DMS79 (cell line): ENCODE measurements around the gene RAB29.
A peak's percentile ranks its signal among the peaks of the same experiment; 100 is the strongest.
"Not testable (repeated sequence)": the region's sequence is repeated elsewhere in the genome, so short reads cannot be mapped to it uniquely, and the experiment has no call there.

Experiments used
- DNase-seq: peaks from one replicate; lab custom pipeline; 2025; lab: John Stamatoyannopoulos, UW

RAB29 gene

DNA sequence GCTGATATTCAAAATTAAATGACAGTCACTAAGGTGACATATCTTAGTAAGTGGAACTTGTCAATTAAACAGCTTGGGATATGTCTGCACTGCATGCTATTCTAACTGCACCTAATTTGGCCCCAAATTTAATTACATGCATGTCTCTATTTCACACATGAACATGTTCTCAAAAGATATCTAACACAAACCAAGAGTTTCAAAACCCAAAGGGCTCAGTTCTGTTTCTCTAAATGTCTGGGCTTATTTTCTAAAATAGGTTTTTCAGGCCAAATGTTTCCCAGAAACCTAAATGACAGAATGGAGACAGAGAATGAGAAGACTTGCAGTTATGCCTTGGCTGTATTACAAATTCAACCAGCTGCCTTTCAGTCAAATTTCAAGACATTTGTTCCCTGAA lies 11.3 kb downstream of the RAB29 start:
- no peak for DNase-seq

DNA sequence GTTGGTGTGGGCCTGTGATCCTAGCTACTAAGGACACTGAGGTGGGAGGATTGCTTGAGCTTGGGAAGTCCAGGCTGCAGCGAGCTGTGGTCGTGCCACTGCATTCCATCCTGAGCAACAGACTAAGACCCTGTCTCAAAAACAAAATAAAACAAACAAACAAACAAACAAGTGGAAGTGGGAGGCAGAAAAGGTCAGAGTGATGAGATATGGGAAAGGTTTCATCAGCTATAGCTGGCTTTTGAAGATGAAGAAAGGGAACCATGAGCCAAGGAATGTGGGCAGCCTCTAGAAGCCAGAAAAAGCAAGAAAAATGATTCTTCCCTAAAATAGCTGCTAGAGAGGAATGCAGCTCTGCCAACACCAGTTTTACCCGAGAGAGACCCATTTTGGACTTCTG lies 14.7 kb downstream of the RAB29 start:
- no peak for DNase-seq

GRCh38 chr1:205756552-205756951 lies 18.7 kb downstream of the RAB29 start:
- DNase-seq: no peak

DNA sequence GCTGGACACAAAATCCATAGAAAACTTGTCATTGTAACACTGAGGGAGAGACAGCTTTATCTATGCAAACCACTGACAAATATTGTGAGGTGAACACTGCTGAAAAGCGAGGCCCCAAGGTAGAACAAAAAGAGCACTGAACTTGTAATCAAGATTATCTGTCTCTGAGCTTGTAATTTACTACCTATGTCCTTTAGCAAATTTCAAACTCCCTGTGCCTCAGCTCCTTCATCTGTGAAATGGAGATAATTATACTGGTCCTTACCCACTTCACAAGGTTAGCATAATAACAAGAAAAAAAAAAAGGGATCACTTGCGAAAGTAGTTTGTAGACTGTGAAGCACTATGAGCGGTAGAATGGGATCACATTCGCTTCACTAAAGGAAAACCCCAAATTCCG lies 20.4 kb downstream of the RAB29 start:
- no peak for DNase-seq

DNA sequence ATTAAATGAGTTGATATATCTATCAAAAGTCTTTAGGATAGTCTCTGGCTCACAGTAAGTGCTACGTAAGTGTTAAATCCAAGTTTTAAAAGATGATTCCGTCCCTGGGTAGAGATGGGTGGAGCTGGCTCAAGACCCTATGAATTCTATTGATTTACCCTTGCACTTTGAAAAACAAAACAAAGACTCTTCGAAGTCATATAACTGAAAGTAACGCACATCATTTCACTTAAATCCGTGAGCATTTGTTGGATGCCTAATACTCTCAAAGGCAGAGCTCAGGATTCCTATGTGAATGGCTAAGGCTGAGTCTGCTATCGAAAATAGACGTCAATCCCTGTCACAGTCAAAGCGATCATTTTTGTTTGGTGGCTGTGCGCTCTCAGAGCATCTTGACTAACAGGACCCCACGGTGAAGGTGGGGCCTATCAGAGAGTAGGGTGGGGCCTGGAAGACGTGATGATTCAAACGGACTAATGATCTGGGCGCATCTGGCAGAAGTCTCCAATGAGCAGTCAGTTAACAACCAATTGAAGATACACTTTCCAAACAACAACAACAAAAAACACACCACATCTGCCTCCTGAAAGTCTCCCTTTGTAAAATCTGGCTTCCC lies 24.1 kb downstream of the RAB29 start:
- DNase-seq: no peak

DNA sequence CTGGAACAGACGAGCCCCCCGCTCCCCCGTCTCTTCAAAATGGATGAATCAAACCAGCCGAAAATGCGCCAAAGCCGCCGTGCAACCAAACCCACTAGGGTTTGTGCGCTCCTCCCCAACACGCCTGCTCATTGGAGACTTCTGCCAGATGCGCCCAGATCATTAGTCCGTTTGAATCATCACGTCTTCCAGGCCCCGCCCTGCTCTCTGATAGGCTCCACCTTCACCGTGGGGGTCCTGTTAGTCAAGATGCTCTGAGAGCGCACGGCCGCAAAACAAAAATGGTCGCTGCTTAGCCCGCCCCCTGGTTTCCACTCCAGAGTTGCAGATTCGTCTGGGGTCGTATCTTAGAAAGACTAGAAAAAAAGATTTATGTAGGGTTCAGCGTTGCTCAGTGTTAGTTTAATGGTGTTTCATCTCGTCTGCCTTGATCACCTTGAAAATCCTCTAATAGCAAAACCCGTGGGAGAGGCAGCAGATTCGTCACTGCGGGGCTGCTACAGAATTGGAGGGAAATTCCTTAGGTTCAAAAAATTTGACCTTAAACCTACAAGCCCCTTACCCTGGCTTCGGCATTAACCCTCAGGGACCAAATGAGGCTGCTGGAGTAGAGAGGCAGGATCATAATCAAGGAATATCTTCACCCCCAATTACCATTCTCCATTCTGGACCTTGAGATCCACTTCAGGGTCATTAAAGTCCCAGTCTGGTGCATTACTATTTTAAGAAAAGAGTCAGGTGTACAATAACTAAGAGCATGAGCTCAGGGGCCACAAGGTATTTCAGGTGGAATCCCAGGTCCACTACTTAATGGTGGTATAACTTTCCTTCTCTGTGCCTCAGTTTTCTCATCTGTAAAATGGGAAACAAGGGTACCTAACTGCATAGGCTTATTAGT lies 24.9 kb downstream of the RAB29 start, which contains the start of gene NUCKS1:
NUCKS1 (minus strand) TSS at position 45 of the 898 bp plus-strand sequence. CDS start 209 bp downstream, outside the sequence.
- peak; percentile 97 for DNase-seq

DNA sequence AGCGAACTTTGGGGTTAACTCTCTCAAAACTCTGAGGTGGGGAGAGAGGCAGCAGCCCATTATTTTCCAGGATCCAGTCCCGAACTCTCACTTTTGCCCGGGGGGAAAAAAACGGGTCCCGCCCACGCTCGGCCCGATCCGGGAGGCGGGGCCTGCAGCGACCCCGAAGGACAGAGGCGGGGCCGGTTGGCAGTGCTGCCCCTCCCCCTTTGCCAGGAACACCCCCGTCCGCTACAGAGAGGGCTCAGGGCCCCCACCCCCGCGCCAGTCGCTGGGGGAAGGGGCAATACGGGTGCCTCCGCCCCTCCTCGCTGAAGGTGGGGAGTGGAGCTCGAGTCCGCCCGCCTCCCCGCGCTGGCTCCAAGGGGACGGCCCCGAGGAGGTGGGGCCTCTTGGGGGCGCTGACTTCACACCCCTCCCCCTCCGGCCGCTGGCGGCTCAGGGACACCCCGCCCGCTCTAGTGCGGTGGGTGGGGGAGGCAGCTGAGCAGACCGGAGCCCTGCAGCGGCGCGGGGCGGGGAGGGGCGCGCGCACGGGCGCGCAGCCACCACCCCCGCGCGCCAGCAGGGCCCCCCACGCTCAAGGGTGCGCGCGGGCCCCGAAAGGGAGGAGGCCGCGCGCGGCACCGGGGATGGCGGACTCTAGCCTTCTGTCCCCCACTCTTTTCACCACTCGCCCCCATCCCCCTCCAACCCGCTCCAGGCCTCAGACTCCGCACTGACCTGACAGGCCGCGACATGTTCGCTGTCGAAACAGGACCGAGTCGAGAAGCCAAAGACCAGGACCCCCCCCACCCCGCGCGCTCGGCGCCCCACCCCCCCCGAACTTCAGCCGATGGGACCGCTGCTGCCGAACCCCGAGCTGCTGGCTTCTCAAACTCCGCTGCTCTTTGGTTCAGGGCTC lies 25.8 kb downstream of the RAB29 start:
- DNase-seq: peak; percentile 79

DNA sequence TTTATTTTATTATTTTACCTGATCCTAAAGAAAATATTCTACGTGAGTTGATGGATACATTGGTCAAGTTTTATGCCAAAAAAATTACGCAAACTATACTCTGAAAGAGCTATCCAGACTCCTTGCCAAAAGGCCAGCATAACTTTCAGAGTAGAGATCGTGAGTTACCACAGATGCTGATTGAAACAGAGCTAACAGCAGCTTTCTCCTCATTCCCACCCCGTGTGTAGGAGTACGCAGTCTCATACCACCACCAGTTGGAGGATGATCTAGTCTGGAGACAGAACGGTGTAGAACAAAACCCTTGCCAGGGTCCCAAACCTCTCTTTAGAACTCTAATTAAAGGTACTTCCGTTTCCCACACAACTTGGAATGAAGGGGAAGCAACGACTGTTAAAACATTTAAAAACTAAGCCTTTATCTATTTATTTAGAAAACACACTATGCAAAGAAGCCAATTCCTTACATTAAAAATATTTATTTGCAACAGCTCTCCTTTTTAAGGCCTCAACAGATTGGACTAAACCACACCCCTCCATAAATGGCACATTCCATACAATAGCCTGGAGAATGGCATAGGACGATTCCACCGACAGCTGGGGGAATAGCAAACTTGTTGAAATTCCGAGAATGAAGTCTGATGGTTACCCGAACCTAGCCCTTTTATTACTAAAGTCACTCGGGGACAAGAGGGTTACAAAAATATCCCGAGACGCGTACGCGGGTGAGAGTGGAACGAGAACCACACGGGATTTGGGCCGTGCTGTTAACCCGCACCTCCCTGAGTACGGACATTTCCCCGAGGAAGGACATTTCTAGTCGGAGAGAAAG lies 26.7 kb downstream of the RAB29 start:
- DNase-seq: no peak

DNA sequence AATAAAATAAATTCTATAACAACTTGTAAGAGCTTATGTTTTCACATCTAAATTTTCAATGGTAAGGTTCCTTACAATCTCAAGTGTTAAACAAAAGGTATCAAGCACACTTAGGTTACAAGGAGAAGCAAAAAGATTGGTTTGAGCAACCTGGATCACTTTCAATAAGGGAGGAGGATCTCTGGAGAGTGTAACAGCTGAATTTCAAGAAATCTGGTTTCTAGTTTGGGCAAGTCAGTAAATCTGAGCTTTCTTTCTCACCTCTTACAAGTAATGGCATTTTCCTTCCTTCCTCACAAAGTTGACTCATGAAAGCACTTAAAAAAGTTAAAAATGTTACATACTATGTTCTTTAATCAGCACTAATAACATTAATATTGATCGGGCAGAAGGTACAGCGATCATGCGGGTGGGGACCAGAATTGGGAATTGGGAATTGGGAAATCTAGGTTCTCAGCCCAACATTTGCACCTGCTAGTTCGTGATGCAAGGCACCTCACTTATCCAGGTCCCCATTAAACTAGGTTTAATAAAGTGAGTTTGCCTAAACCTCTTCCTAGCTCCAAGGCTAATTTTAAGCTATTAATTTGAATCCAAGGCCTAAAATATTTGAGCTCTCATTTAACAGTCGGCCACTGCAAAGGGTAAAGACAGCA lies 28.4 kb downstream of the RAB29 start:
- DNase-seq: peak; percentile 61

DNA sequence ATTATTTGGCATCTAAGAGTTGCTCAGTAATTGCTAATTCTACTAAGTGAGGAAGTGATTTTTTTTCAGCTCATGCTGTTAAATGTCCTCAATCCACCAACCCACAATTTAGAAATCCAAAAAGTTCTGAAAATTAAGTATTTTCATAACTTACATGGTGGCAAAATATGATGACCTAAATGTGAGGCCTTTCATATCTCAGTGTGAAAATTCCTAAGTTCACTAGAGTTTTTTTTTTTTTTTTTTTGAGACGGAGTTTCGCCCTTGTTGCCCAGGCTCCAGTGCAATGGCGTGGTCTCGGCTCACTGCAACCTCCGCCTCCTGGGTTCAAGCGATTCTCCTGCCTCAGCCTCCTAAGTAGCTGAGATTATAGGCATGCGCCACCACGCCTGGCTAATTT lies 30.9 kb downstream of the RAB29 start:
- no peak for DNase-seq

GRCh38 chr1:205743977-205744376 lies 31.3 kb downstream of the RAB29 start:
- DNase-seq: no peak

- DNase-seq: no peak
Observed at GRCh38 chr1:205741681-205742080, 33.6 kb downstream of the RAB29 start.

- no peak for DNase-seq
Observed at GRCh38 chr1:205739348-205740160, 35.7 kb downstream of the RAB29 start.

- DNase-seq: no peak
Observed at GRCh38 chr1:205735218-205735617, 40.1 kb downstream of the RAB29 start.

DNA sequence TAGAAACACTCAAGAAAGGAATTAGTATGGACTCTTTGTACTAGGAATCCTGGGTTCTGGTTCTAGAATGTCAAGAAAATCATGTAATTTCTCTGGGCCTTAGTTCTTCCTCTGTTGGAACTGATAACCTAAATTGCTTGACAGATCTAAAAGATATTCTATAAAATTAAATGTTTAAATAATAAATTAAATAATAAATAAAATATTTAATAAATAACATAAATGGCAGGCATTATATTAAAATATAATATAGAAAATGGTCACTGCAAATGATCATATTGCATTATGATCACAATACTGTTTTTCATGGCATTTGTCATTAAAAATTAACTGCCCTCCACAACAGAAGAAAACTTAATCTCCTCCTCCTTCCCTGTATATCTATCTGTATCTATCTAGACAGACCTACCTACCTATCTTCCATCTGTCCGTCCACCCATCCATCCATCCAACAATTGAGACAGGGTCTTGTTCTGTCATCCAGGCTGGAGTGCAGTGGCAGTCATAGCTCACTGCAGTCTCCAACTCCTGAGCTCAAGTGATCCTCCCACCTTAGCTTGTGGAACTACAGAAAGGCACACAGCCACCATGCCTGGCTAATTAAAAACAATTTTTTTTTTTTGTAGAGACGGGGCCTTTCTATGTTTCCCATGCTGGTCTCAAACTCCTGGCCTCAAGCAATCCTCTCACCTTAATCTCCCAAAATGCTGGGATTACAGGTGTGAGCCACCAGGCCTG lies 41.7 kb downstream of the RAB29 start:
- DNase-seq: no peak

DNA sequence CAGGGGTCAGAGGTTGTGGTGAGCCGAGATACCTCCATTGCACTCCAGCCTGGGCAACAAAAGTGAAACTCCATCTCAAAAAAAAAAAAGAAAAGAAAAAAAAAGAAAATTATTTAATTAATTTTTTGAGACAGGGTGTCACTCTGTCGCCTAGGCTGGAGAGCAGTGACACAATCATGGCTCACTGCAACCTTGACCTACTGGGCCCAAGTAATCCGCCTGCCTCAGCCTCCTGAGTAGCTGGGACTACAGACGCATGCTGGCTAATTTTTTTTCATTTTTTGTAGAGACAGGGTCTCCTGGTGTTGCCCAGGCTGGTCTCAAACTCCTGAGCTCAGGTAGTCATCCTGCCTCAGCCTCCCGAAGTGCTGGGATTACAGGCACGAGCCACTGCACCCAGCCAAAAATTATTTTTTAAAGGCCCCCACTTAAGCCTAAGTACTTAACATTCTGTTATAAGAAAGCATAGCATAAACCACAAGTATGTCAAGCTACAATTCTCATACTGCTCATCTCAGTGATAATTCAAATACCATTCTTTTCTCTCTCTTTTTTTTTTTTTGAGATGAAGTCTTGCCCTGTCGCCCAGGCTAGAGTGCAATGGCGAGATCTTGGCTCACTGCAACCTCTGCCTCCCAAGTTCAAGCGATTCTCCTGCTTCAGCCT lies 45.2 kb downstream of the RAB29 start:
- DNase-seq: no peak

GRCh38 chr1:205726619-205727125 lies 48.6 kb downstream of the RAB29 start:
- DNase-seq: no peak

DNA sequence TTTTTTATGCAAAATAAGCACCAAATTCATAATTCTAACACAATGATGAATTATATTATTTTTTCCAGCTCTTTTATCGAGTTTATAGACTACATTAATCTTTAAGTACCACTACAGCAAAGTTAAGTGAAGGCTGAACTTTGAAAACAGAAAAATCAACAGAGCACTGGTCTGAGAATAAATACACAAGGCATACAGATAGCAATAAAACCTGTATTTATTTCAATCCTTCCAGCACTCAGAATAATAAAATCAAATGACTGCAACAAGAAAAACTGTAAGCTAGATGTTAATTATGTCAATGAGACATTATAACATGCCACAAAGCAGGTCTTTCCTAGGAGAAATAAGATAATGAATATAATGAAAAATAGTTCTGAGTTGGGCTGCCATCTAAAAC lies 49.8 kb downstream of the RAB29 start:
- DNase-seq: no peak

DNA sequence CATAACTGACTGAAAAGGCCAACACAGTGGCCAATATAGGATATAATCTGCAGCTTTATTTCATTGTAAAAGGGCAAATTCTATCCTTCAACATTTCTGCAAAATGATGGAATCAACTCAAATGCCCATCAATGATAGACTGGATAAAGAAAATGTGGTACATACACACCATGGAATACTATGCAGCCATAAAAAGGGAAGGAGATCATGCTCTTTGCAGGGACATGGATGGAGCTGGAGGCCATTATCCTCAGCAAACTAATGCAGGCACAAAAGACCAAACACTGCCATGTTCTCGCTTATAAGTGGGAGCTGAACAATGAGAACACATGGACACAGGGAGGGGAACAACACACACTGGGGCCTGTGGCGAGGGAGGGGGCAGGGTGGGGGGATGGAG lies 54.5 kb downstream of the RAB29 start:
- not testable (repeated sequence) for DNase-seq
